Measurements from ENCODE around the gene SPRED2. TPM values are rescaled to one million over a fixed set of nuclear protein-coding genes. Genes with fewer than 3 reads are reported as not detected.

Gene SPRED2
- total and polyA plus RNA-seq, 2 of the 8 experiments (the other 6 are each of a cell fraction or from before 2014, with no cell fraction given) = 15.3 to 22.5 TPM

DNA sequence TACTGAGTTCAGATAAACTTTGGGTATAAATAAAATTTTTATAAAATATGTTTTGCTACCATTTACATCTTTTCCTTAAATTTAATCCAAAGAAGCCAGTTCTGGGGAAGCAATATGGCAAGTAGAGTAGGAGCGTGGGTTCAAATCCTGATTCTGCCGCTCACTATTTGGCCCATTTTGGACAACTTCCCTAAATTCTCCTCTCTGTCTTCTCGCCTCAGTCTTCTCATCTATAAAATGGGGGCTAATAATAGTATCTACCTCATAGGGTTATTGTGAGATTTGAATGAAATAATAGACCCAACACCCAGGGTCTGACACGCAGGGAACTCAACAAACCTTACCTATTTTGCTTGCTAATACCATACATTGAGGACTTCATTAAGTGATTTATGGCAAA is 145.0 kb downstream of the SPRED2 start (continued):
- TF ChIP-seq TAF1 (IDR thresholded peaks at IDR 0.05; ENCODE audit: low read depth, low read length) = no peak
- TF ChIP-seq SP2 (IDR thresholded peaks at IDR 0.05; ENCODE audit: low read length) = no peak
- TF ChIP-seq POLR2AphosphoS5 (IDR thresholded peaks at IDR 0.05; ENCODE audit: low read depth, low read length) = no peak
- TF ChIP-seq CHD2 (IDR thresholded peaks at IDR 0.05; ENCODE audit: low read length) = no peak
- TF ChIP-seq, protein P1, sequence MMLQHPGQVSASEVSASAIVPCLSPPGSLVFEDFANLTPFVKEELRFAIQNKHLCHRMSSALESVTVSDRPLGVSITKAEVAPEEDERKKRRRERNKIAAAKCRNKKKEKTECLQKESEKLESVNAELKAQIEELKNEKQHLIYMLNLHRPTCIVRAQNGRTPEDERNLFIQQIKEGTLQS (IDR thresholded peaks at IDR 0.05; ENCODE audit: insufficient read depth, low read depth, low read length) = no peak

Data from H1 (cell line).